Type B pancreatic cell (in vitro differentiated cells): ENCODE results near the gene ALKBH6. TPM values are rescaled to one million over a fixed set of nuclear protein-coding genes. Genes with fewer than 3 reads are reported as not detected.
"Not testable (repeated sequence)": the region's sequence is repeated elsewhere in the genome, so short reads cannot be mapped to it uniquely, and the experiment has no call there.

Experiments
- DNase-seq: peaks from one replicate; pipeline ENCODE4 v3.0.0; 2021; ENCODE audit warnings: mixed read lengths; ENCODE audit not compliant: unreplicated experiment; ENCODE audit errors: extremely low spot score
- H3K27ac Mint-ChIP-seq: 2 replicates; pipeline ENCODE4 v1.8.0; 2021; ENCODE audit warnings: mild to moderate bottlenecking, mixed read lengths
- H3K27me3 Mint-ChIP-seq: 2 replicates; pipeline ENCODE4 v1.8.0; 2021; ENCODE audit warnings: mixed read lengths
- H3K36me3 Mint-ChIP-seq: 2 replicates; pipeline ENCODE4 v1.8.0; 2021; ENCODE audit warnings: mixed read lengths
- H3K4me1 Mint-ChIP-seq: one replicate; pipeline ENCODE4 v1.8.0; 2021; ENCODE audit warnings: mixed read lengths; ENCODE audit not compliant: unreplicated experiment
- H3K4me3 Mint-ChIP-seq: 2 replicates; pipeline ENCODE4 v1.8.0; 2021; ENCODE audit warnings: mild to moderate bottlenecking, mixed read lengths
- H3K9me3 Mint-ChIP-seq: 2 replicates; pipeline ENCODE4 v1.8.0; 2021; ENCODE audit warnings: mixed read lengths
- CTCF ChIP-seq: fragments of 200-600 bp; sonication (generic); conservative IDR thresholded peaks from 2 replicates; pipeline ENCODE4 v1.5.0; 2021; ENCODE audit warnings: antibody characterized with exemption, mild to moderate bottlenecking
- total RNA-seq: library from RNA; stranded (reverse); gene quantifications from 2 replicates; pipeline ENCODE4 v1.2.1, GENCODE V29; 2021; ENCODE audit warnings: low replicate concordance

Gene ALKBH6
- total RNA-seq, 1 donor from 2014 or later: 24.8 TPM

- Mint-ChIP-seq H3K9me3 (no peaks in the 10 kb centered on the region), H3K27ac (no peak overlapping the region), H3K27me3 (no peaks in the 10 kb centered on the region), H3K4me1 (no peaks in the 10 kb centered on the region), H3K36me3 (no peaks in the 10 kb centered on the region), H3K4me3 (no peak overlapping the region)
- TF ChIP-seq CTCF: no peak
- DNase-seq: no peak
These were observed 33.8 kb upstream of the ALKBH6 start for GRCh38 chr19:36047835-36048234.

- Mint-ChIP-seq H3K4me3 (no peak overlapping the region), H3K27me3 (no peaks in the 10 kb centered on the region), H3K36me3 (no peaks in the 10 kb centered on the region), H3K4me1 (peaks cover 6% of the 10 kb centered on the region), H3K27ac (no peak overlapping the region), H3K9me3 (no peaks in the 10 kb centered on the region)
- DNase-seq: no peak
- no peak for TF ChIP-seq CTCF
These were observed 32.5 kb upstream of the ALKBH6 start for GRCh38 chr19:36046443-36047050.

- Mint-ChIP-seq H3K4me1 (peaks cover 10% of the 10 kb centered on the region), H3K36me3 (peaks cover 4% of the 10 kb centered on the region), H3K9me3 (no peaks in the 10 kb centered on the region), H3K27me3 (no peaks in the 10 kb centered on the region), H3K4me3 (no peak overlapping the region), H3K27ac (no peak overlapping the region)
- DNase-seq: no peak
- TF ChIP-seq CTCF: no peak
These were observed 29.9 kb upstream of the ALKBH6 start for GRCh38 chr19:36043952-36044351.

- peaks cover 4% of the 10 kb centered on the region for H3K36me3 Mint-ChIP-seq
- peaks cover 10% of the 10 kb centered on the region for H3K4me1 Mint-ChIP-seq
- H3K27ac Mint-ChIP-seq: peak overlapping the region; percentile 70
- no peak overlapping the region for H3K4me3 Mint-ChIP-seq
- H3K27me3 Mint-ChIP-seq: no peaks in the 10 kb centered on the region
- H3K9me3 Mint-ChIP-seq: no peaks in the 10 kb centered on the region
- TF ChIP-seq CTCF: no peak
- no peak for DNase-seq
These were observed 27.8 kb upstream of the ALKBH6 start for GRCh38 chr19:36041831-36042230.

GRCh38 chr19:36041092-36041491 is 27.1 kb upstream of the ALKBH6 start:
- H3K36me3 Mint-ChIP-seq, H3K4me1 Mint-ChIP-seq, H3K9me3 Mint-ChIP-seq, H3K4me3 Mint-ChIP-seq, H3K27me3 Mint-ChIP-seq, DNase-seq: not testable (repeated sequence)
- peak overlapping the region; percentile 70 for H3K27ac Mint-ChIP-seq

GRCh38 chr19:36040495-36040894 is 26.5 kb upstream of the ALKBH6 start:
- H3K9me3 Mint-ChIP-seq: no peaks in the 10 kb centered on the region
- peaks cover 4% of the 10 kb centered on the region for H3K36me3 Mint-ChIP-seq
- no peaks in the 10 kb centered on the region for H3K27me3 Mint-ChIP-seq
- no peak for DNase-seq
- no peak overlapping the region for H3K4me3 Mint-ChIP-seq
- H3K4me1 Mint-ChIP-seq: peaks cover 10% of the 10 kb centered on the region
- no peak for TF ChIP-seq CTCF
- H3K27ac Mint-ChIP-seq: no peak overlapping the region
